ENCODE measurements around the gene NMRK1. TPM values are rescaled to one million over a fixed set of nuclear protein-coding genes. Genes with fewer than 3 reads are reported as not detected.

The NMRK1 gene
- total RNA-seq, 4 donors from 2014 or later, result 20.8 to 53.8 (median 28.1) TPM

DNA sequence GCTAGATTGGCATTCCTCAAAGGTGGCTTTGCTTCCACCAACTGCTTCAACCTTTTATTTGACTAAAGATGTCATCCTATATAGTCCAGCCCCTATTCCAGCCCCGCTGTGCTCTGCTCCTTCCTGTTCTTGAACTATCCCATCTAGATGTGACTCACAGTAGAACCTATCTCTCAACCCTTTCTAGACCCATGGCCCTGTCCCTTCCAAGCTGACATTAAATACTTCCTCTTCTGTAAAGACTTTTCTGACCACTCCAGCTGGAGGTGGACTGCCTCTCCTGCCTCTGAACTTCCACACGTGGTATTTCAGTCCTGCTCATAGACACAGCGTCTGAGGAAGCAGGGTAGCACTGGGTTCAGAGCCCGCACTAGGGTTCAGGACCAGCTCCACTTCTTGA, 32.7 kb upstream of the NMRK1 start:
- TF ChIP-seq POLR2A (IDR thresholded peaks at IDR 0.05), result no peak
- TF ChIP-seq, protein P1, sequence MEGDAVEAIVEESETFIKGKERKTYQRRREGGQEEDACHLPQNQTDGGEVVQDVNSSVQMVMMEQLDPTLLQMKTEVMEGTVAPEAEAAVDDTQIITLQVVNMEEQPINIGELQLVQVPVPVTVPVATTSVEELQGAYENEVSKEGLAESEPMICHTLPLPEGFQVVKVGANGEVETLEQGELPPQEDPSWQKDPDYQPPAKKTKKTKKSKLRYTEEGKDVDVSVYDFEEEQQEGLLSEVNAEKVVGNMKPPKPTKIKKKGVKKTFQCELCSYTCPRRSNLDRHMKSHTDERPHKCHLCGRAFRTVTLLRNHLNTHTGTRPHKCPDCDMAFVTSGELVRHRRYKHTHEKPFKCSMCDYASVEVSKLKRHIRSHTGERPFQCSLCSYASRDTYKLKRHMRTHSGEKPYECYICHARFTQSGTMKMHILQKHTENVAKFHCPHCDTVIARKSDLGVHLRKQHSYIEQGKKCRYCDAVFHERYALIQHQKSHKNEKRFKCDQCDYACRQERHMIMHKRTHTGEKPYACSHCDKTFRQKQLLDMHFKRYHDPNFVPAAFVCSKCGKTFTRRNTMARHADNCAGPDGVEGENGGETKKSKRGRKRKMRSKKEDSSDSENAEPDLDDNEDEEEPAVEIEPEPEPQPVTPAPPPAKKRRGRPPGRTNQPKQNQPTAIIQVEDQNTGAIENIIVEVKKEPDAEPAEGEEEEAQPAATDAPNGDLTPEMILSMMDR (IDR thresholded peaks at IDR 0.05), result no peak
- WGBS, 2 donors, result 89 to 91% methylated on average over 4 of the region's 4 CpGs

DNA sequence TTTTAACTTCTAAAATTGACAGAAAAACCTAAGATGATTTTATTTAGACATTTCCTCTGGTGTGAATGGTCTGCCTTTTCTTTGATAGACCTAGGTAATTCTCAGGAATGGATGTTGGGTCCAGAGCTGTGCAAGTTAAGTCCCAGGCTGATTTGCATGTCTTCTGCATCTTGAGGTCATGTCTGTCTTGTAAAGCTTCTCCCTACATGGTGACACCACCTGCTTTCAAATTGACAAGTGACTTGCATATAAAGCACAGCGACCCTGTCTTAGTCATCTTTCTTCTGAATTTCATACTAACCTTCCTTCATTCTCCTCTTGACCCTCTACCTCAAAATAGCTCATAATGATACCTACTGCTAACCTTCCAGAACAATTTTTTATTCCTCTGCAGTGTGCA, 29.6 kb upstream of the NMRK1 start:
- H3K27me3 ChIP-seq, result no peaks in the 10 kb centered on the region
- no peak overlapping the region for H3K27ac ChIP-seq
- intact Hi-C loops (cut with DNase I), result no loop called here
- H3K4me1 ChIP-seq, result peaks cover 0 to 4% of the 10 kb centered on the region in 2 donors
- no peak overlapping the region for H3K4me3 ChIP-seq (replicated peaks in 1 of 3)
- 95 to 100% methylated on average over 1 of the region's 1 CpG for WGBS, 2 donors
- DNase-seq, result no peak
- no peaks in the 10 kb centered on the region for H3K36me3 ChIP-seq
- TF ChIP-seq, protein P1 (IDR thresholded peaks at IDR 0.05), result no peak
- TF ChIP-seq POLR2A (IDR thresholded peaks at IDR 0.05), result no peak
- H3K9me3 ChIP-seq, result no peaks in the 10 kb centered on the region

More for the DNA sequence above, 32.7 kb upstream of the NMRK1 start:
- H3K4me1 ChIP-seq, result no peaks in the 10 kb centered on the region
- intact Hi-C loops (cut with DNase I), result no loop called here
- H3K36me3 ChIP-seq, result no peaks in the 10 kb centered on the region
- H3K27ac ChIP-seq, result no peak overlapping the region
- H3K4me3 ChIP-seq (replicated peaks in 1 of 3), result no peak overlapping the region
- no peaks in the 10 kb centered on the region for H3K9me3 ChIP-seq
- DNase-seq, result no peak
- no peaks in the 10 kb centered on the region for H3K27me3 ChIP-seq

DNA sequence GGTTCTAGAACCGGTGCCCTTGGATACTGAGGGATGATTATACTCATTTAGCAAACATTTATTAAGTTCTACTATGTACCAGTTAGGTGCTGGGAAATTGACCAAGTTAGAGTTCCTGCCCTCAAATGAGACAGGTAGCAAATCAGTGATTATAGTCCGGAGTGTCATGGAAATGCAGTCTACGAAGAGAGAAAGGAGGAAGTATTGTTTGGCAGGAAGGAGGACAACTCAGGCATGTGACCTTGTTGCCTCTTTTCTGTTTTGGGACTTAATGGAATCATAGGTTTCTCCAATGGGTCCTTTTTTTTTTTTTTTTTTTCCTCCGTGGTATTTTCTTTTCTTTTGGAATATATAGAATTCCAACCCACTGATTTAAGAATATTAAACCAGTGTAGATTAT, 28.4 kb upstream of the NMRK1 start:
- intact Hi-C loops (cut with DNase I), result no loop called here
- no peak for TF ChIP-seq POLR2A (IDR thresholded peaks at IDR 0.05)
- TF ChIP-seq, protein P1 (IDR thresholded peaks at IDR 0.05), result no peak
- Histone ChIP-seq H3K4me1 (peaks cover 0 to 4% of the 10 kb centered on the region in 2 donors), H3K27me3 (no peaks in the 10 kb centered on the region), H3K4me3 (replicated peaks in 1 of 3) (no peak overlapping the region), H3K36me3 (no peaks in the 10 kb centered on the region), H3K27ac (no peak overlapping the region), H3K9me3 (no peaks in the 10 kb centered on the region)
- WGBS, 2 donors, result 77 to 86% methylated on average over 4 of the region's 4 CpGs
- no peak for DNase-seq

DNA sequence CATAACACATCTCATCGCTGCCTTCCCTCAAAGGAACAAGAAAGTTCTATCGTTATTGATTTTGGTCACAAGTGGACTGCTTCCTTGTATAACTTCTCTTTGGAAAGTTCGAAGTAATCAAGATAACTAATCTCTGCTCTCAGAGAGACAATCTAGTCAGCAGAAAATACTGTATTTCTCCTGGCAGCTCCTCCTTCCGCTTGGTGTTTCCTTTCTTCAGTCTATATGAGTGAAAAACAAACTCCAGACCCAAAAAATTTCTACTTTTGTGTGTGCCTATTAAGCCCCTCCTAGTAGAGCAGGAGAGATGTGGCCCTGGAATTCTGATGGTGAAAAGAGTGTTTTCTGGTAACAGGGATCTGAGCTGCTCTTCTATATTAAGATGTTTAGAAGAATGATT, 24.8 kb upstream of the NMRK1 start:
- peaks cover 0 to 4% of the 10 kb centered on the region in 2 donors for H3K4me1 ChIP-seq
- H3K36me3 ChIP-seq, result no peaks in the 10 kb centered on the region
- intact Hi-C loops (cut with DNase I), result no loop called here
- no peak for DNase-seq
- H3K27ac ChIP-seq, result no peak overlapping the region
- WGBS, 2 donors, result 73 to 76% methylated on average over 4 of the region's 4 CpGs
- H3K9me3 ChIP-seq, result no peaks in the 10 kb centered on the region
- H3K4me3 ChIP-seq (replicated peaks in 1 of 3), result no peak overlapping the region
- no peaks in the 10 kb centered on the region for H3K27me3 ChIP-seq
- no peak for TF ChIP-seq POLR2A (IDR thresholded peaks at IDR 0.05)
- TF ChIP-seq, protein P1 (IDR thresholded peaks at IDR 0.05), result no peak

DNA sequence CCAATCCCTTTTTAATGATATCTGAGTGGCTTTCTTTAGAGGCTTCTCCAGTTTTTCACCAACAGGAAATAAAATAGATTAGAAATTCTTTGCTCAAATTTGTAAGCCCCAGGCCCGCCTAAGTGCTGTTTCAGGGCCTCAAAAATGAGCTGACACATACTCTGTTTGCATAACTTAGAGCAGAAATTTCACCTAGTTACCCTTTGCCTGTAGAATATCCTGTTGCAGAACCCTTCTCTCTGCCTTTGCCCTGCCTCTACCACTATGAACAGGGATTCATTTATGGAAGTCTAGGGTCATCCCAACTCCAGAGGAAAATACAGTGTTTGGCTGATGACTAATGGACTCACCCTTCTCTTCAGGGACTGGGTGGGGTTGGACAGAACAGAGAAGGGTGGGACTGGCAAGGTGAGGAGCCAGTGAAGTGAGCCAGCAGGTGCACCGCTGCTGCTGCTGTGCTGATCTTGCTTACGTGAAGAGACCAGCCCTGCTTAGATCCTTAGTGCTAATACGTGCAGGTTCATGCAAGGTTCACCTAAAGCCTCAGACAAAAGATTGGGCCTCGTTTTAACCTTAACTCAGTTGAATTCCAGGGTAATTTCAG, 23.2 kb upstream of the NMRK1 start:
- Histone ChIP-seq H3K27ac (no peak overlapping the region), H3K4me3 (replicated peaks in 1 of 3) (no peak overlapping the region), H3K36me3 (no peaks in the 10 kb centered on the region), H3K4me1 (peaks cover 0 to 4% of the 10 kb centered on the region in 2 donors), H3K27me3 (no peaks in the 10 kb centered on the region), H3K9me3 (no peaks in the 10 kb centered on the region)
- 87 to 90% methylated on average over 5 of the region's 5 CpGs for WGBS, 2 donors
- intact Hi-C loops (cut with DNase I), result no loop called here
- TF ChIP-seq POLR2A (IDR thresholded peaks at IDR 0.05), result no peak
- no peak for DNase-seq
